HG03139 (cell line): ENCODE data around the gene TNFRSF6B.

ENCODE experiments used
- ATAC-seq: cut with Tn5 transposase; IDR thresholded peaks from one replicate; pipeline ENCODE4 v1.9.1; 2021; ENCODE audit not compliant: unreplicated experiment

The TNFRSF6B gene

DNA sequence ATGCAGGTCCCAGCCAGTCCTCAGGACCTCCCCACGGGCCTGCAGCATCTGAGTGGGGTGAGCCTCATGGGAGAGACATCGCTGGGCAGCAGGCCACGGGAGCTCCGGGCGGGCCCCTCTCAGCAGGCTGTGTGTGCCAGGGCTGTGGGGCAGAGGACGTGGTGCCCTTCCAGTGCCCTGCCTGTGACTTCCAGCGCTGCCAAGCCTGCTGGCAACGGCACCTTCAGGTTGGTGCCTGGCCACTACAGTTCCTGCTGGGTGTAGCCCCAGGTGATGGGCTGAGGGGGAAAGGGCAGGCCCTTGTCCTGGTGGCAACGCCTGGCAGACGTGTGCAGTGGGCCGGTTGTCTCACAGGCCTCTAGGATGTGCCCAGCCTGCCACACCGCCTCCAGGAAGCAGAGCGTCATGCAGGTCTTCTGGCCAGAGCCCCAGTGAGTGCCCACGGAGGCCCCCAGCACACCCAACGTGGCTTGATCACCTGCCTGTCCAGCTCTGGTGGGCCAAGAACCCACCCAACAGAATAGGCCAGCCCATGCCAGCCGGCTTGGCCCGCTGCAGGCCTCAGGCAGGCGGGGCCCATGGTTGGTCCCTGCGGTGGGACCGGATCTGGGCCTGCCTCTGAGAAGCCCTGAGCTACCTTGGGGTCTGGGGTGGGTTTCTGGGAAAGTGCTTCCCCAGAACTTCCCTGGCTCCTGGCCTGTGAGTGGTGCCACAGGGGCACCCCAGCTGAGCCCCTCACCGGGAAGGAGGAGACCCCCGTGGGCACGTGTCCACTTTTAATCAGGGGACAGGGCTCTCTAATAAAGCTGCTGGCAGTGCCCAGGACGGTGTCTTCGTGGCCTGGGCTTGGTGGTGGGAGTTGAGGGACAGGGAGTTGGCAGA, 787 bp upstream of the TNFRSF6B start:
- ATAC-seq, result no peak

- ATAC-seq, result no peak
Measured at GRCh38 chr20:63696306-63696627, 185 bp upstream of the TNFRSF6B start.

GRCh38 chr20:63697357-63697867, 960 bp downstream of the TNFRSF6B start:
- no peak for ATAC-seq

- ATAC-seq, result no peak
Measured at GRCh38 chr20:63697868-63698545, 1.6 kb downstream of the TNFRSF6B start.

DNA sequence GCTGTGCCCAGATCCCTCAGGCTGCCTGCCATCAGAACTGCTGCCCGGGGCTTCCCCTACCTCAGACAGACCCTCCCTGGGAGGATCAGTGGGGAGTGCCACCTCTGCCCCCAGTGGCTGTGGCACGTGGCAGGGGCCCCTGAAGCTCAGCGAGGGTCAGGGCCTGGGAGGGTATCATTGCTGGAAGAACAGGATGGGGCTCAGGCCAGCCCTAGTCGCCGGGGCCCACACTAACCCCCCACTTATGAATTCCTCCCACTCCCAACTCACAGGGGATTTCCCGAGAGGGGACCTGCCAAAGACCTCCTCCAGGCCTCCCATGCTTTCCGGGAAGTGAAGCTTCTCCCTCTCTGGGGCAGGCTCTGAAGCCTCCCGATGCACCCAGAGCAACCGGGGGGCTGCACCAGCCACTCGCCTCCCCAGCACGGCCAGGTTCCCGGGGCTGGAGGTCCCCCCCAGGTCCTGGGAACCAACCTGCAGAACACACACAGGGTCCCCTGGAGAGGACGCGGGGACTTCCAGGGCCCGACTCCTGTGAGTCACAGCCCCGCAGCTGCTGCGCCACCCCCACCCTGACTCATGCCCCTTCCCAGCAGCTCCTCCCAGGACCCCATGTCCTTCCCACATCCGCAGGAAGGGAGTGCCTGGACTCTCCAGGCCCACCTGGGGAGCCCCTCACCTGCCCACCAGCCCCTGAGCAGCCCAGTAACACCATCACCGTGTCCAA, 2.5 kb downstream of the TNFRSF6B start:
- no peak for ATAC-seq

DNA sequence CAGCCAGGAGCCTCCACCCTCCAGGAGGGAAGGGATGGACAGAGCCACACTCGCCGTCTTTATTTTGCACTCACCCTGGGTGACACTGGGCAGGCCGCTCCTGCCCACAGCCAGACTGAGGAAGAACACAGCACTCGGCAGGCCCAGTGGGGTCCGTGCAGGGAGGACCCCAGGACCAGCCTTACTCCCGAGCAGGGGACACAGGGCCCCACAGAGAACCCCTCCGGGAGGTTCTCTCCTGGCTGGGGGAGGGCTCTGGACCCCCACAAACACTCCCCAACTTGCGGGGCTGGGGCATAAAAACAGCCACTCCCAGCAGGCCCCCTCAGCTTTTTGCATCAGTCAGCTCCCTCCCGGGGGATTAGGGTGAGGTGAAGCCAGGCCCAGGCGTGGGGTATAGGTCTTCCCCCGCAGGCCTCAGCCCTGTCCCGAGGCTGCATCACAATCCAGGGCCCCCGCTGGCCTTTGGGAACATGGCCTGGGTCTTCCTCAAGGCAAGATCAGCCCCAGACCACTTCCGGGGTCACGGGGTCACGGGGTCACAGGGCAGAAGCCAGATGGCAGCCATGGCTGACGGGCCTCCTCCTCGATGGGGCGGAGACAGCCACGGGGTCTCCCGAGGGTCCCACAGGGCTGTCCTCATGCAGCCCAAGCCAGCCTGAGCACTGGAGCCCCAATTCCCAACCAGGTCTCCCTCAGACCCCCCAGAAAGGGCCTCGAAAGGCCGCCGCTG, 3.2 kb downstream of the TNFRSF6B start:
- no peak for ATAC-seq

GRCh38 chr20:63700199-63701050, 4.0 kb downstream of the TNFRSF6B start:
- no peak for ATAC-seq

DNA sequence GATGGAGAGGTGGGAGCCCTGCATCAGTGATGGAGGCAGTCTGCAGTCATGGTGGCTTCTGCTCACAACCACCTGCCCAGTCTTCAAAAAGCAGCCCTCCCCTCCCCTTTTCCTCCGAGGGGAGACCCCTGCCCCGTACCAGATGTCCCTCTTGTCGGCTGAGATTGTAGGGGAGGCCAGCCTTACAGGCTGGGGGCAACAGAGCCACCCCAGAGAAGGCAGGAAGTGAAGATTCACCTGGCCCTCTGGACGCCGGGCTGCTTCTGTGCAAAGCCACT, 4.5 kb downstream of the TNFRSF6B start:
- no peak for ATAC-seq

DNA sequence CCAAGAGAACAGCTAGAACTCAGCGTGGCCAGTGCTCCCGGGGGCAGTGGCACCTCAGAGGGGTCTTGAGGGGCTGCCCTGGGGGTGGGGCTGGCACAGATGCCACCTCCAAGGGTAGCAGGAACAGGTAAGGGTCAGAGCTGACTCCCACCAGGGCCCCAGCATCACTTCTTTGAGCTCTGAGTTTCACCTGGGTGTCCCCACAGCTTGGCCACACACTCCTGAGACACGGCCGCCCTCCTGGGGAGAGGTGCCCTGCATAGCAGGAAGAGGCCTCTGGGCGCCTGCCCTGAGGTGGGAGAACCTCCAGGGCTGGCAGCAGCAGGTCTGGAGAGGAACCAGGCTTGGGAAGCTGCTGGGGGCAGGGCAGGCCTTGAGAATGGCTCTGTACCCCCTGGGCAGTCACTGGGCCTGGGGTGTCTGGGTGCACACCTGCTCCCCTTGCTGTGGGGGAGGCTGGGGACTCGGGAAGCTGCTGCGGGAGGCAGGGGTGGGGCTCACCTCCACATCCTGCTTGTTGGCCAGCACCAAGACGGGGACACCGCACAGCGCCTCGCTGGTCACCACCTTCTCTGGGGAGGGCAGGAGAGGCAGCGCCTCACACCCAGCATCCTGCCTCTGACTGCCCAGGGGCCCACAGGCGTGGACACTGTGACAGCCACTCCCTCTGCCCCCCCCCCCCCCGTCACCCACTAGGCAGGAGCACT, 5.0 kb downstream of the TNFRSF6B start:
- ATAC-seq, result no peak

DNA sequence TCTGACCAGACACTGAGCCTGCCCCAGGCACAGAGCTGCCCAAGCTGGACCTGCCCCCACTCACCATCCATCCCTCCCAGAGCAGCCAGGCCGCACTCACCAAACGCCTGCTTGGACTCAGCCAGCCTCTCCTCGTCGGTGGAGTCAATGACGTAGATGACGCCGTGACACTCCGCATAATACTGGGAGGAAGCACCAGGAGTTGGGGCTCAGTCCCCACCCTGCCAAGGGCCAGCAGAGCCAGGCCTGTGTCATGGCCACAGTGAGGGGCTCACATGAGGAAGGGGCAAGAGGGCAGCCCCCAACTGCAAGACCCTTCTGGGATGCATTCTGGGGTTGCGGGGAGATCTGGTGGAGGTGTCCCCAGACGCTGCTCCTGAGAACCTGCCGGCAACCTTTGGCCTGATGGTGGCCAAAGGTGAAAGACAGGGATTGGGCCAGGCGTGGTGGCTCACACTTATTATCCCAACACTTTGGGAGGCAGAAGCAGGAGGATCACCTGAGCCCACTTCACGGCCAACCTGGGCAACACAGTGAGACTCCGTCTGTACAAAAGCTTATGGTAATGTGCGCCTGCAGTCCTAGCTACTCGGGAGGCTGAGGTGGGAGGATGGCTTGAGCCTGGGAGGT, 5.7 kb downstream of the TNFRSF6B start:
- ATAC-seq, result no peak

GRCh38 chr20:63702751-63703470, 6.5 kb downstream of the TNFRSF6B start:
- no peak for ATAC-seq

DNA sequence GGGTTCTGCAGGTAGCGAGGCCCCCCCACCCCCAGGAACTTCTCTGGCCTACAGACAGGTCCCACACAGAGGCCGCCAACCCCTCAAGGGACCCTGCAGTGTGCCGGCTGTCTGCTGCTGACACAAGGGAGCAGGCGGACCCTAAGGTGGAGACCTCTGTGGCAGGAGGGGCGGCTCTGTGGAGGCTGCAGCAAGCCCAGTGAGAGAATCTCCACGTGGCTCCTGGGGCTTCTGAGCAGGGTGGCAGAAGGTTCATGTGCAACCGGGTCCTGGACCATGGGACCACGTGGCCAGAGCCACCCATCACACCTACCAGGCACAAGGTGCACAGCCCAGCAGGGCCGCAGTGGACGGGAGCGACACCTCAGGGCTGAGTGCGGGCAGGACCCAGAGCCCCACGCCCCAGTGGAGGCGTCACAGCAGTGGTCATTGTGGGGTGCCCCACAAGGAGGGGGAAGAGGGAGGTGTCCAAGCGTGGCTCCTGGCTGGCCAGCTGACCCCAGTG, 7.1 kb downstream of the TNFRSF6B start:
- no peak for ATAC-seq

- no peak for ATAC-seq
Measured at GRCh38 chr20:63703976-63704748, 7.7 kb downstream of the TNFRSF6B start.

DNA sequence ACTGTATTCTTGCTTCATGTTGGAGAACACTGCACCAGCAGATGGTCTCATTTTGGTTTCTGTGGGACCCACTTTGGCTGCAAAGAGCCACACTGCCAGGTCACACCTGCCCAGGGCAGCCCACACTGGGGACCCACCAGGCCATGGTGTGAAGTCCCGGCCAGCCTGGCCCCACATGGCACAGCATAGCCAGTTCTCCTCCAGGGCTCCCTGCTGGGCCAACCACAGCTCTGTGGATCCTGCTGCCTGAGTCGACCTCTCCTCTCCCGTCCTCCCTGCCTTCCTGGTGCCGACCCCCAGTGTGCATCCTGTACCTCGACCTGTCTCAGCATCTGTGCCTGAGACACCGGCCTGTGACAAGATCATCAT, 8.3 kb downstream of the TNFRSF6B start:
- ATAC-seq, result no peak

DNA sequence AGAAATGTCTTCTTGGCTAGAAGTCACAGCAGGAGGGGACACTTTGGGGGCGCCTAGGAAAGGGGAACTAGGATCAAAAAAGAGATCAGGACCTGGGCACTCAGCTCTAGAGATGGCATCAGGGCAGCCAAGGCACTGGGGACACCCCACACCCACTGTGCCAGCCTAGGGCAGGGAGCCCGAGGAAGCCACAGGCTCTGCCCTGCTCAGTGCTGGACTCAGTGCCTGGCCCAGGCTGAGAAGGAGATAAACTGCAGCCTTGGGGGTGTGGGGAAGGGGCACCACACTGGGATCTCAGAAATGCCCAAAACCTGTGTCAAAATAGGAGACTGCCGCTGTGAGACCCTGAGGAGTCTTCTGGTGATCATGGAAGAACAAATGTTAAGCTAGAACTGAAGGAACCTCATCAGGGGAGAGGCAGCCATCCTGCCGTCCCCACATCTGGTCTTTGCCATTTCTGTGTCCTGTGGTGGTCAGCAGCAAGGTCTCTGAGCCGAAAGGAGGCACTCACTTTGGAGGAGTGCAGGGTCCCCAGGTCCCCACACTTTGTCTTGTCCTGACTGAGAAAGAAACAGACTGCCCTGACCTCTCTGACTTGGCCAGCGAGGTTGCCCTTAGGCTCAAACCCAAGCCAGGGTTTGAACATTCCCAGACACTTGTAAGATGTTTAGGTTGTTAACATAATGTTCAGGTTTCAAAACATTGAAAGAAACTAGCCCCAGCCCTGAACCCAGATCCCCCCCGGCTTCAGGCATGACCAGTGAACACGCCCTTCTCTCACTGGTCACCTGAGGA, 9.0 kb downstream of the TNFRSF6B start:
- no peak for ATAC-seq

DNA sequence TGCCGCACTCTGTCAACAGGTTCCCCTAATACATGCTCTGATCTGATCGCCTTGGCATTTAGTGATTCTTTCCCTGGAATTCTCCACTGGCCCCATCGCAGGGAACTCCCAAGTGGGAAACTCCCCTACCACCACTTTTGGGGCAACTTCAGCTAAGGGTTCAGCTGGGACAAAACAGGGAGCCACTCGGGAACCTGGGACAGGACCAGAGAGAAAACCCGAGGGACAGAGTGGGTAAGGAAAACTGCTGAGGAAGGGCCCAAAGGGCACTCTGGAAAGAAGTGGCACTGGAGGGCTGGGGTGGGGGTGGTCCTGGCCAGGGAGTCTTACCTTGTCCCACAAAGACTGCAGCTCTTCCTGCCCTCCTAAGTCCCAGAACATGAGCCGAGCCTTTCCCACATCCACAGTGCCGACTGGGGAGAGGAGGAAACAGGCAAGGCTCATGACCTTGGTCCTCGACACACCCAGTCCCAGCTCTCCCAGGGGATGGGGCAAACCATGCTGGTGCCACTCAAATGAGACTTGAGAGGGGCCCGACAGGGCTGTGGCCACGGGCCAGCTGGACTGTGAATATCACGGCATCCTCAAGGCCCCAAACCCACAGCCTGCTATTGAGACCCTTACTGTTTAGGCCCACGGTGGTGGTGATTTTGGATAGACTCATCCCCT, 9.7 kb downstream of the TNFRSF6B start:
- no peak for ATAC-seq
